IMR-90 (cell line): ENCODE data around the gene HIVEP1. TPM values are rescaled to one million over a fixed set of nuclear protein-coding genes. Genes with fewer than 3 reads are reported as not detected.

Experiments
- ATAC-seq: fragments of 200-7000 bp; cut with Tn5 transposase; 2 replicates; pipeline ENCODE4 v1.9.1; 2020; ENCODE audit warnings: low read depth, mild to moderate bottlenecking, moderate library complexity
- BruUV-seq: library from RNA; stranded (reverse); fragments of 400-500 nt; replicated peaks from 2 replicates; lab custom pipeline; 2021; lab: Mats Ljungman, UMichigan
- CTCF ChIA-PET: fragments of 300-600 bp; formaldehyde crosslinking; extraction: SDS; loops from one replicate; lab custom pipeline; 2021; ENCODE audit warnings: antibody characterized with exemption; lab: Yijun Ruan, JAX
- POLR2A ChIA-PET: fragments of 300-600 bp; sonication (Branson Sonifier 250); formaldehyde crosslinking; loops from one replicate; lab custom pipeline; 2022; ENCODE audit warnings: antibody characterized with exemption; ENCODE audit not compliant: unreplicated experiment; lab: Charles Lee
- DNase-seq: peaks from one replicate; pipeline ENCODE4 v3.0.0; 2013
- H2AFZ ChIP-seq: replicated peaks from 2 replicates; pipeline ENCODE3; 2013; ENCODE audit warnings: low read length, mild to moderate bottlenecking; ENCODE audit not compliant: poor library complexity
- H2AK5ac ChIP-seq: 2 replicates; pipeline ENCODE4 v1.6.1; 2013; ENCODE audit warnings: low read depth, low read length, inconsistent platforms
- H2AK9ac ChIP-seq: replicated peaks from 2 replicates; pipeline ENCODE3; 2013; ENCODE audit warnings: mild to moderate bottlenecking, low read depth, low read length, moderate library complexity; ENCODE audit not compliant: poor library complexity
- H2BK120ac ChIP-seq: 2 replicates; pipeline ENCODE4 v1.6.1; 2013; ENCODE audit warnings: low read depth, low read length, inconsistent platforms
- H2BK15ac ChIP-seq: 3 replicates; pipeline ENCODE4 v1.6.1; 2013; ENCODE audit warnings: low read depth, low read length, inconsistent platforms
- H2BK20ac ChIP-seq: 2 replicates; pipeline ENCODE4 v1.6.1; 2013; ENCODE audit warnings: low read depth, mild to moderate bottlenecking, inconsistent platforms, low read length, moderate library complexity
- H2BK5ac ChIP-seq: 2 replicates; pipeline ENCODE4 v1.6.1; 2013; ENCODE audit warnings: mild to moderate bottlenecking, low read depth, low read length, inconsistent platforms; ENCODE audit not compliant: poor library complexity, severe bottlenecking
- H3K14ac ChIP-seq: replicated peaks from 2 replicates; pipeline ENCODE4 v1.6.1; 2013; ENCODE audit warnings: low read depth, low read length, inconsistent platforms
- H3K18ac ChIP-seq: 2 replicates; pipeline ENCODE4 v1.6.1; 2013; ENCODE audit warnings: low read depth, low read length, control low read depth
- H3K23ac ChIP-seq: 2 replicates; pipeline ENCODE4 v1.6.1; 2013; ENCODE audit warnings: low read depth, low read length, inconsistent platforms
- H3K27ac ChIP-seq: 2 replicates; pipeline ENCODE4 v1.5.1; 2013; ENCODE audit warnings: mild to moderate bottlenecking, control low read depth, low read length; ENCODE audit not compliant: insufficient read depth
- H3K27me3 ChIP-seq: 2 replicates; pipeline ENCODE4 v1.6.1; 2013; ENCODE audit warnings: low read length; ENCODE audit not compliant: control insufficient read depth, insufficient read depth
- H3K36me3 ChIP-seq: 2 replicates; pipeline ENCODE4 v1.6.1; 2013; ENCODE audit warnings: low read length, mixed read lengths; ENCODE audit not compliant: control insufficient read depth, insufficient read depth
- H3K4ac ChIP-seq: 2 replicates; pipeline ENCODE4 v1.6.1; 2013; ENCODE audit warnings: low read depth, low read length, inconsistent platforms
- H3K4me1 ChIP-seq: 2 replicates; pipeline ENCODE4 v1.6.1; 2013; ENCODE audit warnings: low read length, mixed read lengths; ENCODE audit not compliant: control insufficient read depth, insufficient read depth
- H3K4me2 ChIP-seq: 2 replicates; pipeline ENCODE4 v1.6.1; 2013; ENCODE audit warnings: low read depth, mild to moderate bottlenecking, control low read depth, low read length, moderate library complexity
- H3K4me3 ChIP-seq: 2 replicates; pipeline ENCODE4 v1.5.1; 2013; ENCODE audit warnings: low read depth, mild to moderate bottlenecking, control low read depth, low read length, moderate library complexity; ENCODE audit not compliant: insufficient read depth
- H3K56ac ChIP-seq: 2 replicates; pipeline ENCODE4 v1.6.1; 2013; ENCODE audit warnings: low read length, inconsistent platforms; ENCODE audit not compliant: insufficient read depth; ENCODE audit errors: extremely low read depth
- H3K79me1 ChIP-seq, 2 experiments: 2 replicates each; pipeline ENCODE4 v1.6.1; 2013; ENCODE audit warnings: low read length in 2 of 2, inconsistent platforms in 1 of 2, low read depth in 1 of 2
- H3K9ac ChIP-seq: 2 replicates; pipeline ENCODE4 v1.6.1; 2013; ENCODE audit warnings: low read depth, low read length, control low read depth
- H3K9me1 ChIP-seq: 2 replicates; pipeline ENCODE4 v1.6.1; 2013; ENCODE audit warnings: low read length, inconsistent platforms; ENCODE audit not compliant: insufficient read depth
- H3K9me3 ChIP-seq: 2 replicates; pipeline ENCODE4 v1.6.1; 2013; ENCODE audit warnings: low read length; ENCODE audit not compliant: control insufficient read depth, insufficient read depth
- H4K20me1 ChIP-seq: 2 replicates; pipeline ENCODE4 v1.6.1; 2013; ENCODE audit warnings: low read length, inconsistent platforms; ENCODE audit not compliant: insufficient read depth
- H4K5ac ChIP-seq: 2 replicates; pipeline ENCODE4 v1.6.1; 2013; ENCODE audit warnings: mild to moderate bottlenecking, low read depth, low read length, control low read depth
- H4K8ac ChIP-seq, 2 experiments: 2 replicates each; pipeline ENCODE4 v1.6.1; 2013; ENCODE audit warnings: low read depth in 2 of 2, low read length in 2 of 2, control low read depth in 1 of 2, inconsistent platforms in 1 of 2
- H4K91ac ChIP-seq: 2 replicates; pipeline ENCODE4 v1.6.1; 2013; ENCODE audit warnings: low read depth, low read length, inconsistent platforms; ENCODE audit not compliant: insufficient read depth
- BHLHE40 ChIP-seq: fragments of 150-350 bp; IDR thresholded peaks from 2 replicates; pipeline ENCODE4 v1.6.1; 2016; ENCODE audit warnings: mild to moderate bottlenecking, low read depth, low read length
- CEBPB ChIP-seq: IDR thresholded peaks from 2 replicates; pipeline ENCODE4 v1.6.1; 2012; ENCODE audit warnings: low read depth, low read length, improper control_type of control experiment
- CHD1 ChIP-seq: IDR thresholded peaks from 2 replicates; pipeline ENCODE4 v1.6.1; 2012; ENCODE audit warnings: low read depth, low read length, improper control_type of control experiment
- FOS ChIP-seq: fragments of 150-350 bp; IDR thresholded peaks from 2 replicates; pipeline ENCODE4 v1.6.1; 2016; ENCODE audit warnings: low read depth, low read length
- MAFK ChIP-seq: IDR thresholded peaks from 2 replicates; pipeline ENCODE4 v1.6.1; 2012; ENCODE audit warnings: low read depth, low read length, improper control_type of control experiment
- MAZ ChIP-seq: IDR thresholded peaks from 2 replicates; pipeline ENCODE4 v1.6.1; 2012; ENCODE audit warnings: low read depth, mild to moderate bottlenecking, low read length, improper control_type of control experiment, moderate library complexity, borderline replicate concordance
- MXI1 ChIP-seq: IDR thresholded peaks from 2 replicates; pipeline ENCODE4 v1.6.1; 2012; ENCODE audit warnings: low read depth, mild to moderate bottlenecking, low read length, moderate library complexity, borderline replicate concordance
- NFE2L2 ChIP-seq: fragments of 150-350 bp; IDR thresholded peaks from 2 replicates; pipeline ENCODE4 v1.6.1; 2016; ENCODE audit warnings: low read depth, mild to moderate bottlenecking, low read length
- POLR2A ChIP-seq: IDR thresholded peaks from 2 replicates; pipeline ENCODE4 v1.6.1; 2012; ENCODE audit warnings: mild to moderate bottlenecking, low read depth, low read length
- RAD21 ChIP-seq: IDR thresholded peaks from 2 replicates; pipeline ENCODE4 v1.6.1; 2012; ENCODE audit warnings: low read length, improper control_type of control experiment
- RCOR1 ChIP-seq: IDR thresholded peaks from 2 replicates; pipeline ENCODE4 v1.6.1; 2012; ENCODE audit warnings: mild to moderate bottlenecking, low read length, improper control_type of control experiment; ENCODE audit not compliant: insufficient replicate concordance
- RFX5 ChIP-seq: IDR thresholded peaks from 2 replicates; pipeline ENCODE4 v1.8.0; 2012; ENCODE audit warnings: low read depth, mild to moderate bottlenecking, low read length, moderate library complexity
- SMC3 ChIP-seq: fragments of 150-350 bp; IDR thresholded peaks from 2 replicates; pipeline ENCODE4 v1.6.1; 2016; ENCODE audit warnings: low read depth, mild to moderate bottlenecking, antibody characterized with exemption, low read length, moderate library complexity
- WGBS, 2 experiments: methylation state at CpG; one replicate each; pipeline versions ENCODE4 v1.1.5 to v1.1.7; 2013; ENCODE audit warnings: missing lambda C conversion rate in 2 of 2; ENCODE audit not compliant: insufficient read length in 1 of 2; ENCODE audit errors: extremely low coverage in 2 of 2; 5-methylcytosine and 5-hydroxymethylcytosine counted together
- dilution Hi-C: fragments of 300-500 bp; cut with HindIII; formaldehyde crosslinking; loops from one replicate; pipeline ENCODE4 v1.14.3; 2018; ENCODE audit warnings: low sequenced_read_pairs; ENCODE audit not compliant: unreplicated experiment
- in situ Hi-C: fragments of 300-500 bp; cut with MboI; formaldehyde crosslinking; loops from 3 replicates; pipeline ENCODE4 v1.14.3; 2019; ENCODE audit warnings: low sequenced_read_pairs, inconsistent platforms, mixed read lengths
- intact Hi-C: fragments of 100-400 bp; cut with micrococcal nuclease; formaldehyde crosslinking; loops from 2 replicates; pipeline ENCODE4 v1.10.0; 2022
- polyA plus RNA-seq, 3 experiments: library from polyadenylated mRNA; depleted of rRNA; stranded (reverse); fragments of >200 nt; gene quantifications; 2 replicates each; pipeline ENCODE4 v1.2.3, GENCODE V29; 2012; ENCODE audit warnings: low replicate concordance in 1 of 3
- total RNA-seq: library from RNA; depleted of rRNA; stranded (reverse); fragments of >200 nt; gene quantifications from 2 replicates; pipeline ENCODE4 v1.2.3, GENCODE V29; 2012
- TF ChIP-seq, protein P1 (sequence below): conservative IDR thresholded peaks from 2 replicates; pipeline ENCODE4 v1.5.1; 2012; ENCODE audit warnings: mild to moderate bottlenecking, low read depth, low read length, improper control_type of control experiment
- TF ChIP-seq, protein P2 (sequence below): fragments of 150-350 bp; IDR thresholded peaks from 2 replicates; pipeline ENCODE4 v1.6.1; 2016; ENCODE audit warnings: low read depth, mild to moderate bottlenecking, low read length, moderate library complexity, borderline replicate concordance
- TF ChIP-seq, protein P3 (sequence below): fragments of 150-350 bp; IDR thresholded peaks from 2 replicates; pipeline ENCODE4 v1.6.1; 2017; ENCODE audit warnings: mild to moderate bottlenecking, antibody characterized with exemption, low read length, low read depth

The HIVEP1 gene
- total and polyA plus RNA-seq, 2 of the 4 experiments (the other 2 are of a cell fraction): 13.0 to 17.2 TPM

DNA sequence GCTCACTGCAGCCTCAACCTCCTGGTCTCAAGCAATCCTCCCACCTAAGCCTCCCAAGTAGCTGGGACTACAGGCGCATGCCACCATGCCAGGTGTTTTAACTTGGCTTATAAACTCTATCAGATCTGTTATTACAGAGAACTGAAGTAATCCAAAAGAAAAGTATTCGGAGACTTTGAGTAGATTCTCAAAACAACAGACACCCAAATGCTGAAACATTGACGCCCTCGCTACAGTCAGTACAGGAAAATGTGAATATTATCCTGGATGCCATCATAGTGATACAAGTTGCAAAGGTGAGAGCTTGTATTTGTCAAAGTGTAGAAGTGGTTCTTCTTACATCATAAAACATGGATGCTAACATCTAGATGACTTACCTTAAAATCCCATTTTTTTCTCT, 169.4 kb downstream of the HIVEP1 start:
- no peak overlapping the region for H3K14ac ChIP-seq
- TF ChIP-seq RCOR1: no peak
- TF ChIP-seq RFX5: no peak
- TF ChIP-seq RAD21: no peak
- no peak for TF ChIP-seq POLR2A
- TF ChIP-seq, protein P1, sequence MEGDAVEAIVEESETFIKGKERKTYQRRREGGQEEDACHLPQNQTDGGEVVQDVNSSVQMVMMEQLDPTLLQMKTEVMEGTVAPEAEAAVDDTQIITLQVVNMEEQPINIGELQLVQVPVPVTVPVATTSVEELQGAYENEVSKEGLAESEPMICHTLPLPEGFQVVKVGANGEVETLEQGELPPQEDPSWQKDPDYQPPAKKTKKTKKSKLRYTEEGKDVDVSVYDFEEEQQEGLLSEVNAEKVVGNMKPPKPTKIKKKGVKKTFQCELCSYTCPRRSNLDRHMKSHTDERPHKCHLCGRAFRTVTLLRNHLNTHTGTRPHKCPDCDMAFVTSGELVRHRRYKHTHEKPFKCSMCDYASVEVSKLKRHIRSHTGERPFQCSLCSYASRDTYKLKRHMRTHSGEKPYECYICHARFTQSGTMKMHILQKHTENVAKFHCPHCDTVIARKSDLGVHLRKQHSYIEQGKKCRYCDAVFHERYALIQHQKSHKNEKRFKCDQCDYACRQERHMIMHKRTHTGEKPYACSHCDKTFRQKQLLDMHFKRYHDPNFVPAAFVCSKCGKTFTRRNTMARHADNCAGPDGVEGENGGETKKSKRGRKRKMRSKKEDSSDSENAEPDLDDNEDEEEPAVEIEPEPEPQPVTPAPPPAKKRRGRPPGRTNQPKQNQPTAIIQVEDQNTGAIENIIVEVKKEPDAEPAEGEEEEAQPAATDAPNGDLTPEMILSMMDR: no peak
- no peak for TF ChIP-seq MXI1
- TF ChIP-seq SMC3: no peak
- TF ChIP-seq, protein P2, sequence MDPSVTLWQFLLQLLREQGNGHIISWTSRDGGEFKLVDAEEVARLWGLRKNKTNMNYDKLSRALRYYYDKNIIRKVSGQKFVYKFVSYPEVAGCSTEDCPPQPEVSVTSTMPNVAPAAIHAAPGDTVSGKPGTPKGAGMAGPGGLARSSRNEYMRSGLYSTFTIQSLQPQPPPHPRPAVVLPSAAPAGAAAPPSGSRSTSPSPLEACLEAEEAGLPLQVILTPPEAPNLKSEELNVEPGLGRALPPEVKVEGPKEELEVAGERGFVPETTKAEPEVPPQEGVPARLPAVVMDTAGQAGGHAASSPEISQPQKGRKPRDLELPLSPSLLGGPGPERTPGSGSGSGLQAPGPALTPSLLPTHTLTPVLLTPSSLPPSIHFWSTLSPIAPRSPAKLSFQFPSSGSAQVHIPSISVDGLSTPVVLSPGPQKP: no peak
- TF ChIP-seq, protein P3, sequence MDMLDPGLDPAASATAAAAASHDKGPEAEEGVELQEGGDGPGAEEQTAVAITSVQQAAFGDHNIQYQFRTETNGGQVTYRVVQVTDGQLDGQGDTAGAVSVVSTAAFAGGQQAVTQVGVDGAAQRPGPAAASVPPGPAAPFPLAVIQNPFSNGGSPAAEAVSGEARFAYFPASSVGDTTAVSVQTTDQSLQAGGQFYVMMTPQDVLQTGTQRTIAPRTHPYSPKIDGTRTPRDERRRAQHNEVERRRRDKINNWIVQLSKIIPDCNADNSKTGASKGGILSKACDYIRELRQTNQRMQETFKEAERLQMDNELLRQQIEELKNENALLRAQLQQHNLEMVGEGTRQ: no peak
- TF ChIP-seq CEBPB: no peak
- no peak for TF ChIP-seq BHLHE40
- TF ChIP-seq MAFK: no peak
- no peak for TF ChIP-seq CHD1
- no peak for TF ChIP-seq MAZ
- TF ChIP-seq NFE2L2: no peak
- no peak for TF ChIP-seq FOS
- no peak overlapping the region for H2AFZ ChIP-seq
- no peak overlapping the region for H2BK120ac ChIP-seq
- POLR2A ChIA-PET: no interaction called here
- no peak overlapping the region for H2AK9ac ChIP-seq
- H4K20me1 ChIP-seq: no peaks in the 10 kb centered on the region
- BruUV-seq: no TSS peak
- H4K8ac ChIP-seq: no peak overlapping the region
- no peak overlapping the region for H2BK5ac ChIP-seq
- no peak overlapping the region for H3K23ac ChIP-seq
- intact Hi-C loops (no loop called here), in situ Hi-C loops (no loop called here), dilution Hi-C loops (no loop called here)
- H3K4me1 ChIP-seq: peaks cover 2% of the 10 kb centered on the region; the same call in 1 of the 2 replicates
- DNase-seq: no peak
- no peak for ATAC-seq
- no peaks in the 10 kb centered on the region for H3K27me3 ChIP-seq
- H3K9ac ChIP-seq: no peak overlapping the region
- H3K79me1 ChIP-seq: no peaks in the 10 kb centered on the region
- H3K4me3 ChIP-seq: no peak overlapping the region
- H4K5ac ChIP-seq: no peak overlapping the region
- no peaks in the 10 kb centered on the region for H3K9me3 ChIP-seq
- no CpG with 5 or more reads among the region's 4 CpGs for WGBS, 2 experiments
- no peak overlapping the region for H3K4ac ChIP-seq
- H3K56ac ChIP-seq: no peak overlapping the region
- no peaks in the 10 kb centered on the region for H3K9me1 ChIP-seq
- H2AK5ac ChIP-seq: no peak overlapping the region
- H3K27ac ChIP-seq: no peak overlapping the region
- no peak overlapping the region for H3K4me2 ChIP-seq
- no peak overlapping the region for H2BK20ac ChIP-seq
- CTCF ChIA-PET: interaction anchor here (0.7 kb wide), 1 partner anchor 11 kb away, joined by 3 read pairs; no protein-coding TSS in a partner anchor
- H3K18ac ChIP-seq: no peak overlapping the region
- no peak overlapping the region for H4K91ac ChIP-seq
- H2BK15ac ChIP-seq: no peak overlapping the region
- no peaks in the 10 kb centered on the region for H3K36me3 ChIP-seq
